ENCODE results near the gene DLG1. TPM values are rescaled to one million over a fixed set of nuclear protein-coding genes. Genes with fewer than 3 reads are reported as not detected.

DLG1 gene
- total RNA-seq, 1 donor from 2014 or later, result 138 TPM

DNA sequence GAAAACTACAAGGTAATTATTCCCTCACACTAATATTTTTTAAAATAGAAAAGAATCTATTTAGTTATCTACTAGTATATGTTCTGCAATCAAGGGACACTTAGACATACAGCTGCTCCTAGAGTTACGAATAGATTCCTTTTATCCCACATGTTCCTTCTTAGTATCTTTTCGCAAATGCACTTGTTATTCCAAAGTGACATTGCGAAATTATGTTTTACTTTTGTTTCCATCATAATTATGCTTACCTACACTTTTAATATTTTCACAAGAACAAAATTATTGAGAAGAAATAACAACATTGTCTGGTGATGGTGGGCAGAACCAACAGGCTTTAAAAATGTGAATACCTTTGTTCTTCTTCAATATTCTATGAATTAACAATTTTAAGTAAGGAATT is 161.7 kb downstream of the DLG1 start:
- DNase-seq (ENCODE audit: low spot score), result no peak
- H3K4me3 ChIP-seq, result no peak overlapping the region
- Mint-ChIP-seq H3K27me3 (ENCODE audit: insufficient read depth, low read depth) (peaks cover 2% of the 10 kb centered on the region), H3K4me1 (no peaks in the 10 kb centered on the region), H3K4me3 (no peak overlapping the region), H3K9me3 (no peaks in the 10 kb centered on the region), H3K27ac (no peak overlapping the region), H3K36me3 (peaks cover 34% of the 10 kb centered on the region)
- H3K9ac ChIP-seq, result no peak overlapping the region
- no peaks in the 10 kb centered on the region for H3F3A ChIP-seq (ENCODE audit: low read depth)
- no peaks in the 10 kb centered on the region for H3K79me2 ChIP-seq (ENCODE audit: low read depth)
- no peaks in the 10 kb centered on the region for H3K9me3 ChIP-seq (ENCODE audit: low read depth)
- H3K27ac ChIP-seq, result no peak overlapping the region
- H3K27me3 ChIP-seq, result no peaks in the 10 kb centered on the region
- H2AFZ ChIP-seq (replicated peaks), result no peak overlapping the region
- peaks cover 29% of the 10 kb centered on the region for H3K36me3 ChIP-seq
- no peak overlapping the region for H3K4me2 ChIP-seq
- no peaks in the 10 kb centered on the region for H4K20me1 ChIP-seq (ENCODE audit: low read depth)
- H3K4me1 ChIP-seq, result no peaks in the 10 kb centered on the region
- no peak for TF ChIP-seq CTCF (IDR thresholded peaks at IDR 0.05)
- TF ChIP-seq EZH2phosphoT487 (IDR thresholded peaks at IDR 0.05), result no peak
- TF ChIP-seq EZH2 (IDR thresholded peaks at IDR 0.05), result no peak

GRCh38 chr3:197135212-197135611 is 163.2 kb downstream of the DLG1 start:
- H3K27ac Mint-ChIP-seq, result no peak overlapping the region

DNA sequence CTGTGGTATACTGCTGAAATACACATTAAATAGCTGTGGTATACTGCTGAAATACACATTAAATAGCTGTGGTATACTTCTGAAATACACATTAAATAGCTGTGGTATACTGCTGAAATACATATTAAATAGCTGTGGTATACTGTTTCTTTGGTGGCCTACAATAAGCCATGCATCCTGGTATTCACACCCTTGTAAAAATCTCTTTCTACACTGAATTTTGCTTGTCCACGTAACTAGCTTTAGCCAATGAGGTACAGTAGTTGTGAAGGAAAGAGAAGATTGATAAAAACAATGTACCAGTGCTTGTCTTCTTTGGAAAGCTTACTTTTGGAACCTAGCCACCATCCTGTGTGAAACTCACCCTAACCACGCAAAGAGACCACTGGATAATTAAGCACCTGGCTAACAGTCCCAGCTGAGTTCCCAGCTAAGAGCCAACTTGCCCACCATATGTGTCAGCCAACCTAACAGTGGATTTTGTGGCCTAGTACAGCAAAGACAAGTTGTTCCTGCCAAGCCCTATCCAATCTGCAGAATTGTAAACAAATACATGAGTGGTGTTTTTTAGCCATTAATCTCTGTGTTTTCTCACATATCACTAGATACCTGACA is 165.4 kb downstream of the DLG1 start:
- H3K36me3 Mint-ChIP-seq, result peaks cover 49% of the 10 kb centered on the region

More at GRCh38 chr3:197135212-197135611, 163.2 kb downstream of the DLG1 start:
- Histone ChIP-seq H3K79me2 (ENCODE audit: low read depth) (no peaks in the 10 kb centered on the region), H3K9ac (no peak overlapping the region), H3K36me3 (peaks cover 29% of the 10 kb centered on the region), H3K4me3 (no peak overlapping the region), H3K27ac (no peak overlapping the region), H3K9me3 (ENCODE audit: low read depth) (no peaks in the 10 kb centered on the region), H3F3A (ENCODE audit: low read depth) (no peaks in the 10 kb centered on the region), H2AFZ (replicated peaks) (no peak overlapping the region), H4K20me1 (ENCODE audit: low read depth) (no peaks in the 10 kb centered on the region), H3K4me2 (no peak overlapping the region), H3K27me3 (no peaks in the 10 kb centered on the region), H3K4me1 (no peaks in the 10 kb centered on the region)
- peaks cover 2% of the 10 kb centered on the region for H3K27me3 Mint-ChIP-seq (ENCODE audit: insufficient read depth, low read depth)
- DNase-seq (ENCODE audit: low spot score), result no peak
- no peaks in the 10 kb centered on the region for H3K9me3 Mint-ChIP-seq
- peaks cover 39% of the 10 kb centered on the region for H3K36me3 Mint-ChIP-seq
- no peak for TF ChIP-seq EZH2phosphoT487 (IDR thresholded peaks at IDR 0.05)
- TF ChIP-seq EZH2 (IDR thresholded peaks at IDR 0.05), result no peak
- no peak for TF ChIP-seq CTCF (IDR thresholded peaks at IDR 0.05)
- no peak overlapping the region for H3K4me3 Mint-ChIP-seq
- no peaks in the 10 kb centered on the region for H3K4me1 Mint-ChIP-seq

More for the DNA sequence above, 165.4 kb downstream of the DLG1 start:
- Histone ChIP-seq H3K4me1 (no peaks in the 10 kb centered on the region), H3K27me3 (no peaks in the 10 kb centered on the region), H2AFZ (replicated peaks) (no peak overlapping the region), H3K36me3 (peaks cover 24% of the 10 kb centered on the region), H3K9me3 (ENCODE audit: low read depth) (no peaks in the 10 kb centered on the region), H3K27ac (no peak overlapping the region), H3K4me3 (no peak overlapping the region), H4K20me1 (ENCODE audit: low read depth) (no peaks in the 10 kb centered on the region), H3F3A (ENCODE audit: low read depth) (no peaks in the 10 kb centered on the region), H3K9ac (no peak overlapping the region), H3K4me2 (no peak overlapping the region), H3K79me2 (ENCODE audit: low read depth) (no peaks in the 10 kb centered on the region)
- H3K27me3 Mint-ChIP-seq (ENCODE audit: insufficient read depth, low read depth), result peaks cover 2% of the 10 kb centered on the region
- TF ChIP-seq CTCF (IDR thresholded peaks at IDR 0.05), result no peak
- TF ChIP-seq EZH2phosphoT487 (IDR thresholded peaks at IDR 0.05), result no peak
- no peak for TF ChIP-seq EZH2 (IDR thresholded peaks at IDR 0.05)
- no peak overlapping the region for H3K27ac Mint-ChIP-seq
- H3K4me3 Mint-ChIP-seq, result no peak overlapping the region
- no peaks in the 10 kb centered on the region for H3K4me1 Mint-ChIP-seq
- H3K9me3 Mint-ChIP-seq, result no peaks in the 10 kb centered on the region
- no peak for DNase-seq (ENCODE audit: low spot score)

All from neural progenitor cell (in vitro differentiated cells).